ENCODE data around the gene VPS72.

VPS72 gene

GRCh38 chr1:151147665-151148064 lies 42.3 kb downstream of the VPS72 start:
- TF ChIP-seq FOXP2 (optimal IDR thresholded peaks at IDR 0.05; ENCODE audit: borderline replicate concordance, extremely low read depth, extremely low read length, insufficient read depth) (no peak), SIN3A (IDR thresholded peaks at IDR 0.05; ENCODE audit: borderline replicate concordance, insufficient read depth, low read length) (no peak)

GRCh38 chr1:151147132-151147503 lies 42.9 kb downstream of the VPS72 start:
- TF ChIP-seq REST (IDR thresholded peaks at IDR 0.05; ENCODE audit: insufficient read depth in 1 of 2, low read depth in 2 of 2, low read length in 2 of 2) (no peak), FOXP2 (optimal IDR thresholded peaks at IDR 0.05; ENCODE audit: borderline replicate concordance, extremely low read depth, extremely low read length, insufficient read depth) (no peak), POLR2AphosphoS5 (IDR thresholded peaks at IDR 0.05; ENCODE audit: low read depth, low read length) (no peak; the same call in 1 of the 2 replicates), SIN3A (IDR thresholded peaks at IDR 0.05; ENCODE audit: borderline replicate concordance, insufficient read depth, low read length) (no peak), TAF1 (IDR thresholded peaks at IDR 0.05; ENCODE audit: borderline replicate concordance, insufficient read depth, low read length) (no peak)

- TF ChIP-seq TAF1 (IDR thresholded peaks at IDR 0.05; ENCODE audit: borderline replicate concordance, insufficient read depth, low read length) (peak; percentile 72; the same call in 1 of the 2 replicates), POLR2AphosphoS5 (IDR thresholded peaks at IDR 0.05; ENCODE audit: low read depth, low read length) (peak; percentile 80), FOXP2 (optimal IDR thresholded peaks at IDR 0.05; ENCODE audit: borderline replicate concordance, extremely low read depth, extremely low read length, insufficient read depth) (peak; percentile 64), SIN3A (IDR thresholded peaks at IDR 0.05; ENCODE audit: borderline replicate concordance, insufficient read depth, low read length) (no peak), REST (IDR thresholded peaks at IDR 0.05; ENCODE audit: insufficient read depth in 1 of 2, low read depth in 2 of 2, low read length in 2 of 2) (no peak)
These were observed 43.4 kb downstream of the VPS72 start, which contains the start of gene SEMA6C for GRCh38 chr1:151146412-151147131. Gene SEMA6C, minus strand, starts transcription at chr1:151146631. Its CDS starts 4,010 bp downstream, at chr1:151142621.

- TF ChIP-seq REST (IDR thresholded peaks at IDR 0.05; ENCODE audit: insufficient read depth in 1 of 2, low read depth in 2 of 2, low read length in 2 of 2) = no peak
- TF ChIP-seq POLR2AphosphoS5 (IDR thresholded peaks at IDR 0.05; ENCODE audit: low read depth, low read length) = no peak
- no peak for TF ChIP-seq FOXP2 (optimal IDR thresholded peaks at IDR 0.05; ENCODE audit: borderline replicate concordance, extremely low read depth, extremely low read length, insufficient read depth)
- no peak for TF ChIP-seq SIN3A (IDR thresholded peaks at IDR 0.05; ENCODE audit: borderline replicate concordance, insufficient read depth, low read length)
- TF ChIP-seq TAF1 (IDR thresholded peaks at IDR 0.05; ENCODE audit: borderline replicate concordance, insufficient read depth, low read length) = no peak
These were observed 44.0 kb downstream of the VPS72 start for GRCh38 chr1:151146072-151146411.

- TF ChIP-seq REST (IDR thresholded peaks at IDR 0.05; ENCODE audit: insufficient read depth in 1 of 2, low read depth in 2 of 2, low read length in 2 of 2) (no peak), FOXP2 (optimal IDR thresholded peaks at IDR 0.05; ENCODE audit: borderline replicate concordance, extremely low read depth, extremely low read length, insufficient read depth) (no peak), TAF1 (IDR thresholded peaks at IDR 0.05; ENCODE audit: borderline replicate concordance, insufficient read depth, low read length) (no peak), SIN3A (IDR thresholded peaks at IDR 0.05; ENCODE audit: borderline replicate concordance, insufficient read depth, low read length) (no peak), POLR2AphosphoS5 (IDR thresholded peaks at IDR 0.05; ENCODE audit: low read depth, low read length) (no peak)
These were observed 44.5 kb downstream of the VPS72 start for GRCh38 chr1:151145304-151146071.

Measured in PFSK-1 (cell line).